Measurements from ENCODE around the gene KCTD16.

Gene KCTD16

GRCh38 chr5:144460600-144460999 lies 289.9 kb downstream of the KCTD16 start:
- DNase-seq (ENCODE audit: low read depth in 3 of 3): no peak

DNA sequence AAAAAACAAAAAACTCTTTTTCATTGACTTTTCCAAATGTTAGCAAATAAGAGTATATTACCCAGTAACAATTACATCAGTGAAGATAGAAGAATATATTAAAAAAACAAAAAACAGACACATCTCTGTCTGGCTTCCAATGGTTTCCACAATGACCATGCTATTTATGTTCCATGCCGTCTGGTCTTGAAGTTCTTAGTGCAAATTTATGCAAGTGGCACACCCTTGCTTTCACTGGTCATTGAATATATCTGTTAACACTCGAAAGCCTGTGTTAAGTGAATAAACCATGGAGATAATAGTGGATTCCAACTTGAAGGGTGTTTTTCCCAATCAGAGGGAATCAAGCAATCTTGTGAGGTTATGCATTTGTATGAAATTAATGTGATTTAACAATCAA lies 291.9 kb downstream of the KCTD16 start:
- no peak for DNase-seq (ENCODE audit: low read depth in 3 of 3)

- no peak for DNase-seq (ENCODE audit: low read depth in 3 of 3)
These were observed 293.0 kb downstream of the KCTD16 start for GRCh38 chr5:144463481-144464223.

DNA sequence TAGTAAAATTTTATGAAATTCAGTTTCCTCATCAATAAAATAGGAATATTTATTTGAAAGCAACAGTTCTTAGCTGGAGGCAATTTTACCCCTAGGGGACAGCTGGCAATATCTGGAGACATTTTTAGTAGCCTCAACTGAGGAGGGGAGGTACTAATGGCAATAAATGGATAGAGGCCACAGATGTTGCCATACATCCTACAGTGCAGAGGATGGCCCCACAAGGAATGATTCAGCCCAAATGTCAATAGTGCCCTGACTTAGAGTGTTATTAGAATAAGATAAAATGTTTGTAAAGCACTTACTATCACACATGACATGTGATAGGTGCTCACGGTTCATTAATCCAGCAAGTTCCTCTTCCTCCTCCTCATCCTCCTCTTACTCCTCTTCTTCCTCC lies 293.6 kb downstream of the KCTD16 start:
- no peak for DNase-seq (ENCODE audit: low read depth in 3 of 3)

DNA sequence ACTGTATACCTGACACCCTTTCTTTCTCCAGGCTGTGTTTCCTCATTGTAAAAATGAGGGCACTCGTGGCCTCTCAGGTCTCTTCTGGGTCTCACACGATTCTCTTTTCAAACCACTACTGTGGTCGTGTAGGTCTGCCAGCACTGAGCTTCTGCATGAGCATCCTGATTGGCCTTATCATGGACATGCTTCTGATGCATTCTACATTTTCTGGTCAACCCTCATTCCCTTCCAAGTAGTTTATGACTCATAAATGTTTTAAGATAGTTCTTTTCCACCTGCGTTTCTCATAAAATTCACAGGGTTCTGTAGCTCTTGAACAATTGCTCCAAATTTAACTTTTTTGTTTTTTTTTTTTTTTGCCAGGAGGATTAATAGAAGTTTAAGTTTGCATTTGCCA lies 294.8 kb downstream of the KCTD16 start:
- DNase-seq (ENCODE audit: low read depth in 3 of 3): no peak

DNA sequence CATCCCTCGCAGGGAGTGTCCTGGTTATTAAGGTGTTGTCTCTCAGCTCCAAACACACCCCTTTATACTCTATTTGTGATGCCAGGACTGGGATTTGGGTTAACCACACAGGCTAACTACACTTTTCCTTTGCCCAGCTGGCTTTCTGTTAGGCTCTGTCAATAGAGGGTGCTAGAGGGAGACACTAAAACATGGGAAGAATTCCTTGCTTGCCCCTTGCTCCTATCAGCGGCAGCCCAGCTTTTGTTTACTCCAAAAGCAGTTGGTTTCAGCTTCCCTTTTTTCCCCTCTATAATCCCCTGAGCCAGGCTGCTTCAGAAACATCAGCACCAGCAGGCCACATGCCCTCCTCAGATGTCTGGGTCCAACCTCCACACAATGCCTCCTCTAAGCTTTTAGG lies 297.1 kb downstream of the KCTD16 start:
- DNase-seq (ENCODE audit: low read depth in 3 of 3): no peak

- no peak for DNase-seq (ENCODE audit: low read depth in 3 of 3)
These were observed 297.9 kb downstream of the KCTD16 start for GRCh38 chr5:144468571-144468970.

DNA sequence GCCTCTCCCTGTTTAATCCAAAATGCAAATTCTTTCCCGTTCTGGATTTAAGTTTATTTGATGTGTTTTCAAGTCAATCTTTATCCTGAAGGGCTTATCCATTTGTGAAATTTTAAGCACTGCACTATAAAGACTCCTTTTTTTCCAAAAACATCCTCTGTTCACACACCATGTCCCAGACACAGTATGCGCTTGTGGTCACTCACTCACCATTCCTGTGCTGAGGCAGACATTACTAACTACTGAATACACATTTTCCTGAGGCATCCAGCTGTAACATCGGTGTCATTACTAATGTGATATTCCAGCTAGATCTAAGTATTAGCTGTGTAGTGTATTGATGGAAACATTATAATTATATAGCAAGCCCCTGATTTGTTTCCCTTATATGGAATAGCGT lies 298.4 kb downstream of the KCTD16 start:
- DNase-seq (ENCODE audit: low read depth in 3 of 3): no peak

GRCh38 chr5:144472221-144472620 lies 301.5 kb downstream of the KCTD16 start:
- DNase-seq (ENCODE audit: low read depth in 3 of 3): no peak

DNA sequence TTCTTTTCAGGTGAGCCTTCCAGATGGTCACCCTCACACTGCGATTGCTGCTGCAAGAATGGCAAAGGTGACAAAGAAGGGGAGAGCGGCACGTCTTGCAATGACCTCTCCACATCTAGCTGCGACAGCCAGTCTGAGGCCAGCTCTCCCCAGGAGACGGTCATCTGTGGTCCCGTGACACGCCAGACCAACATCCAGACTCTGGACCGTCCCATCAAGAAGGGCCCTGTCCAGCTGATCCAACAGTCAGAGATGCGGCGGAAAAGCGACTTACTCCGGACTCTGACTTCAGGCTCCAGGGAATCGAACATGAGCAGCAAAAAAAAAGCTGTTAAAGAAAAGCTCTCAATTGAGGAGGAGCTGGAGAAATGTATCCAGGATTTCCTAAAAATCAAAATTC lies 303.0 kb downstream of the KCTD16 start:
- DNase-seq (ENCODE audit: low read depth in 3 of 3): no peak

- DNase-seq (ENCODE audit: low read depth in 3 of 3): no peak
These were observed 307.9 kb downstream of the KCTD16 start for GRCh38 chr5:144478565-144478964.

DNA sequence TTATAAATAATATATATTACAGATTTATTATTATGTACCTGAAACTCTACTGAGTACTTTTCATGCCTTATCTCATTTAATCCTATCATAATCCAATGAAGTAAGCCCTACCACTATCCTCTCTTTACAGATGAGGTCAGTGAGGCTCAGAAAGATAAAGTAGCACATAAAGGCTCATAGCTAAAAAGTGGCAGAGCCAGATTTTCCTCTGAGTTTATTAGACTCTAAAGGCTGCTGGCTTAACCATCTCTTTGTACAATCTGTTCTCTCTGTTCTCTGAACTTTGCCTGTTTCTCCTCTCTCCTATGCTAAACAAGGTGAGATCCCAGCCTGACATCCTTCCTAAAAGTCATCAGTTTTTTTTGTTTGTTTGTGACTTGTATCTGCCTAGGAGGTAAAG lies 311.2 kb downstream of the KCTD16 start:
- DNase-seq (ENCODE audit: low read depth in 3 of 3): no peak

- no peak for DNase-seq (ENCODE audit: low read depth in 3 of 3)
These were observed 313.6 kb downstream of the KCTD16 start for GRCh38 chr5:144484124-144484897.

DNA sequence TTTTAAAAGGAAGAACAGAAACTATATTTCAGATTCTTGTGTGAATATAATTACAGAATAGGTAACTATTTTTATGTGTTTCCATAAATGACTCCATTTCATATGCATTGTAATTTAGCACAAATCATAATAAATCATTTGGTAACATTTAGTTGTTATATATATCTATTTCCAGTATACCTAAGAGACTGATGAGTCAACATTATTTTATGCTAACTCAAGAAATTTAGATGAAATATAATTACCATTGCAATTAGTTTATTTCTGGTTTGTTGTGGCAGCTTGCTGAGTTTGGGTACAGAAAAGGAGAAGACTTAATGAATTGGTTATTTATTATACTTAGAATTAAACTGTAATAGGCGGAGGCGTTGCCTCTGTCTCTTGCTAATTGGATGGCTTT lies 314.9 kb downstream of the KCTD16 start:
- DNase-seq (ENCODE audit: low read depth in 3 of 3): no peak

- DNase-seq (ENCODE audit: low read depth in 3 of 3): no peak
These were observed 316.5 kb downstream of the KCTD16 start for GRCh38 chr5:144487207-144487606.

- no peak for DNase-seq (ENCODE audit: low read depth in 3 of 3)
These were observed 317.1 kb downstream of the KCTD16 start for GRCh38 chr5:144487761-144488160.

GRCh38 chr5:144503123-144503522 lies 332.4 kb downstream of the KCTD16 start:
- no peak for DNase-seq (ENCODE audit: low read depth in 3 of 3)

GRCh38 chr5:144504929-144505577 lies 334.4 kb downstream of the KCTD16 start:
- DNase-seq (ENCODE audit: low read depth in 3 of 3): no peak

DNA sequence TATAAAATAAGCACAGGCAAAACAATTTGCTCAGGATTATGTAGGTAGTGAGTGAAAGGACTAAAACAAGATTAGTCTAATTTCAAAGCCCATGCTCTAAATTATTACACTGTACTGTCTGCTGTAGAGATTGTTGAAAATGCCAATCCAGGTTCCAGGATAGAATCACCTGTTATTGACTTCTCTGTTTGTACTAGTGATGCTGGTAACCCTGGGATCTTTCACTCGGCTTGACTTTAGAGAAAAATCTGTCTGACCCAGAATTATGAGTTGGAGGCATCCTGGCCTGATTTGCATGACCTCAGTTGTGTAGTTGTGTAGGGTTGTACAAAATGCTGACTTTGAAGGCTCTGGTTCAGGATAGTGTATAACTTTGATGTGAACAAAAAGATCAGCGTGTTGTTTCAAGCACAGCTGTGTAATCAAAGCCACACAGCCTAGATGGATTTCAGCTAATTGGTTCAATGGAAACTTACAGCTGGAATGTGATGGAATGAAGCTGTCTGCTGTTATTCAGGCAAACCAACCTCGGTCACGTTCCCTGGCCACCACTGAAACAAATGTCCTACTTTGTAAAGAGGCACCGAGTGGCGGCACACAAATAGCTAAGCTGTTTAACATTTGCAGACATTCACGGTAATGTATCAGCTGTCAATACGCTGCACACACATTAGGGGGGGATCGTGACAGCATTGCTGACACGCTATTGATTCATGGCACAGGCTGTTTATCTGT lies 340.3 kb downstream of the KCTD16 start:
- no peak for DNase-seq (ENCODE audit: low read depth in 3 of 3)

GRCh38 chr5:144511580-144512072 lies 341.0 kb downstream of the KCTD16 start:
- no peak for DNase-seq (ENCODE audit: low read depth in 3 of 3)

DNA sequence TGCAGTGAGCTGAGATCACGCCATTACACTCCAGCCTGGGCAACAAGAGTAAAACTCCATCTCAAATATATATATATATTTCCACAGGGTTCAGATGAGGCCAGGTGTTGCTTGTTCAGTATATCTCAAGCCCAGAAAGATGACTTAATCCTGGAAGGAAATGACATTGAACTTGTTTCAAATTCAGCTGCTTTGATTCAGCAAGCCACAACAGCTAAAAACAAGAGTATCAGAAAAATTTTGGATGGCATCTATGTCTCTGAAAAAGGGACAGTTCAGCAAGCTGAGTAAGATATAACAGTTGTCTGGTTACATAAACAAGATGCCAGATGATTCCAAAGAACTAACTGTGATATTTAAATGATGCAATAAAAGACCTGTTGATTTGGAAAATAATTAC lies 352.0 kb downstream of the KCTD16 start:
- no peak for DNase-seq (ENCODE audit: low read depth in 3 of 3)

- DNase-seq (ENCODE audit: low read depth in 3 of 3): no peak
These were observed 354.3 kb downstream of the KCTD16 start for GRCh38 chr5:144525000-144525399.

All from stimulated activated CD4-positive, alpha-beta T cell treated with anti-CD3 and anti-CD28 coated beads, TNF-alpha, amount 100 ng/mL, for 48 hours (primary cell).